AG04450 (cell line): ENCODE measurements around the gene XRCC4. TPM values are rescaled to one million over a fixed set of nuclear protein-coding genes. Genes with fewer than 3 reads are reported as not detected.

Experiments
- CTCF ChIA-PET: fragments of 300-600, 350-600 bp; formaldehyde crosslinking; extraction: SDS; loops from one replicate; lab custom pipeline; 2022; ENCODE audit warnings: antibody characterized with exemption, inconsistent platforms; lab: Charles Lee
- POLR2A ChIA-PET: fragments of 350-600 bp; formaldehyde crosslinking; extraction: SDS; loops from one replicate; lab custom pipeline; 2021; ENCODE audit warnings: antibody characterized with exemption, inconsistent platforms; lab: Yijun Ruan, JAX
- DNase-seq: peaks from one replicate; pipeline ENCODE4 v3.0.0-alpha.2; 2011; ENCODE audit warnings: low read depth, low spot score
- H3K27ac ChIP-seq: one replicate; pipeline ENCODE4 v1.5.1; 2012; ENCODE audit warnings: low read depth, low read length, control low read depth
- H3K27me3 ChIP-seq: one replicate; pipeline ENCODE4 v1.6.0; 2012; ENCODE audit warnings: low read length; ENCODE audit not compliant: control insufficient read depth, insufficient read depth
- H3K4me3 ChIP-seq: 2 replicates; pipeline ENCODE4 v1.5.1; 2011; ENCODE audit warnings: mild to moderate bottlenecking, low read depth, low read length, control low read depth
- H3K9me3 ChIP-seq: 2 replicates; pipeline ENCODE4 v1.5.1; 2012; ENCODE audit warnings: low read length; ENCODE audit not compliant: control insufficient read depth, insufficient read depth
- polyA plus RNA-seq: library from polyadenylated mRNA; depleted of rRNA; stranded (reverse); fragments of >200 nt; gene quantifications from 2 replicates; pipeline ENCODE4 v1.2.3, GENCODE V29; 2011
- TF ChIP-seq, protein P1 (sequence below): IDR thresholded peaks from 2 replicates; pipeline ENCODE4 v1.5.1; 2011; ENCODE audit warnings: low read depth, low read length, control low read depth, inconsistent platforms

XRCC4 gene
- polyA plus RNA-seq, 1 experiment, result 4.2 TPM

DNA sequence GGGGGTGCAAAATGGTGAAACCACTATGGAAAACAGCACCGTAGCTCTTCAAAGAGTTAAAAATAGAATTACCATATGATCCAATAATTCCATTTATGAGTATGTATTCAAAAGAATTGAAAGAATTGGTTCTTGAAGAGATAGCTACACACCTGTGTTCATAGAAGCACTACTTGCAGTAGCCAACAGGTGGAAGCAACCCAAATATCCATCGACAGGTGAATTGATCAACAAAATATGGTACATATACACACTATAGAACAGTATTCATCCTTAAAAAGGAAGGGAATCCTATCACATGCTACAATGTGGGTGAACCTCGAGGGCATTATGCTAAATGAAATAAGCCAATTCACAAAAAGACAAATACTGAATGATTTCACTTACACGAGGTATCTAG is 308.5 kb downstream of the XRCC4 start:
- CTCF ChIA-PET, result no interaction called here

DNA sequence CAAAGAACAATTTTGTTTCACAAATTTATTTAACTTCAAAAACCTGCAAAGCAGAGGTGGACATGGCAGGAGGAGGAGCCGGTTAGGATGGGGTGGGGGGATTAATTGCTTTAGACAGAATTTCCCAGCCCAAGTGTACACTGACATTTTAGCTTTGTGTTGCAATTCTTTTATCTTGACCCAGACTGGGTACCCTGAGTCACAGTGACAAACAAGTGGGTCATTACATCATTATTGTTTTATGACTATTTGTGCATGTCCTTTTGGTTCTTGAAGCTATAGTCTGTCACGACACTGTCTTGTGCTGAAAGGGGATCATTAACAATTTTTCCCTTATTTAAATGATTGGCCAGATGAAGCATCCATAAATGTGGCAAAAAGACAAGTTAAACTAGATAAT is 309.7 kb downstream of the XRCC4 start:
- Histone ChIP-seq H3K27ac (no peak overlapping the region), H3K9me3 (no peaks in the 10 kb centered on the region), H3K4me3 (no peak overlapping the region), H3K27me3 (no peaks in the 10 kb centered on the region)
- POLR2A ChIA-PET, result interaction anchor here (0.7 kb wide), 1 partner anchor 10 kb away, joined by 3 read pairs; no protein-coding TSS in a partner anchor
- no peak for DNase-seq
- CTCF ChIA-PET, result interaction anchor here (1.0 to 1.4 kb wide), 2 partner anchors 17 to 86 kb away, joined by 3 read pairs; no protein-coding TSS in a partner anchor
- TF ChIP-seq, protein P1, sequence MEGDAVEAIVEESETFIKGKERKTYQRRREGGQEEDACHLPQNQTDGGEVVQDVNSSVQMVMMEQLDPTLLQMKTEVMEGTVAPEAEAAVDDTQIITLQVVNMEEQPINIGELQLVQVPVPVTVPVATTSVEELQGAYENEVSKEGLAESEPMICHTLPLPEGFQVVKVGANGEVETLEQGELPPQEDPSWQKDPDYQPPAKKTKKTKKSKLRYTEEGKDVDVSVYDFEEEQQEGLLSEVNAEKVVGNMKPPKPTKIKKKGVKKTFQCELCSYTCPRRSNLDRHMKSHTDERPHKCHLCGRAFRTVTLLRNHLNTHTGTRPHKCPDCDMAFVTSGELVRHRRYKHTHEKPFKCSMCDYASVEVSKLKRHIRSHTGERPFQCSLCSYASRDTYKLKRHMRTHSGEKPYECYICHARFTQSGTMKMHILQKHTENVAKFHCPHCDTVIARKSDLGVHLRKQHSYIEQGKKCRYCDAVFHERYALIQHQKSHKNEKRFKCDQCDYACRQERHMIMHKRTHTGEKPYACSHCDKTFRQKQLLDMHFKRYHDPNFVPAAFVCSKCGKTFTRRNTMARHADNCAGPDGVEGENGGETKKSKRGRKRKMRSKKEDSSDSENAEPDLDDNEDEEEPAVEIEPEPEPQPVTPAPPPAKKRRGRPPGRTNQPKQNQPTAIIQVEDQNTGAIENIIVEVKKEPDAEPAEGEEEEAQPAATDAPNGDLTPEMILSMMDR, result no peak

More for the DNA sequence above, 308.5 kb downstream of the XRCC4 start:
- POLR2A ChIA-PET, result no interaction called here
- DNase-seq, result no peak
- Histone ChIP-seq H3K27me3 (no peaks in the 10 kb centered on the region), H3K4me3 (no peak overlapping the region), H3K9me3 (no peaks in the 10 kb centered on the region), H3K27ac (no peak overlapping the region)
- TF ChIP-seq, protein P1, result no peak

DNA sequence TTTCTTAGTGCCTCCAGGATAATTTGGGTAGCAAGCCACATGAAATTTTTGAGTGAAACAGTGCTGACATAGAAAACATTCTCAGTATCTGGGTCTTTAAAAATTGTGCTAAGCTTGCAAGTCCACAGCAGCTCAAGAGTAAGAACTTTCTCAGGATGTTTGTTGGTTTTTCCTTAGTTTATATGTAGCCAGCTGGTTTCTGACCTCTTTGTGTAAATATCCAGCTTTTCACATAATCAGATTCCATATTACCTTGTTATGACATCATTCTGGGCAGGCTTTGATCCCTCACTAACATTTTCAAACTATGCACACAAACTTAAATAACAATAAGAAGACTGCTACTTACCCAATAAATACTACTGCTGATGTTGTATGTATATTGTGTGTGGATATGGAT is 311.3 kb downstream of the XRCC4 start:
- H3K27ac ChIP-seq, result no peak overlapping the region
- H3K4me3 ChIP-seq, result no peak overlapping the region
- no peaks in the 10 kb centered on the region for H3K27me3 ChIP-seq
- TF ChIP-seq, protein P1, result no peak
- no peaks in the 10 kb centered on the region for H3K9me3 ChIP-seq
- ChIA-PET POLR2A (interaction anchor here (0.7 to 1.6 kb wide), 3 partner anchors 12 to 975 kb away, joined by 3 to 5 read pairs (median 4); partner anchors contain the start of gene VCAN), CTCF (interaction anchor here (0.6 to 1.1 kb wide), 2 partner anchors 42 to 211 kb away, joined by 3 to 4 read pairs; no protein-coding TSS in a partner anchor)
- peak; percentile 83 for DNase-seq

DNA sequence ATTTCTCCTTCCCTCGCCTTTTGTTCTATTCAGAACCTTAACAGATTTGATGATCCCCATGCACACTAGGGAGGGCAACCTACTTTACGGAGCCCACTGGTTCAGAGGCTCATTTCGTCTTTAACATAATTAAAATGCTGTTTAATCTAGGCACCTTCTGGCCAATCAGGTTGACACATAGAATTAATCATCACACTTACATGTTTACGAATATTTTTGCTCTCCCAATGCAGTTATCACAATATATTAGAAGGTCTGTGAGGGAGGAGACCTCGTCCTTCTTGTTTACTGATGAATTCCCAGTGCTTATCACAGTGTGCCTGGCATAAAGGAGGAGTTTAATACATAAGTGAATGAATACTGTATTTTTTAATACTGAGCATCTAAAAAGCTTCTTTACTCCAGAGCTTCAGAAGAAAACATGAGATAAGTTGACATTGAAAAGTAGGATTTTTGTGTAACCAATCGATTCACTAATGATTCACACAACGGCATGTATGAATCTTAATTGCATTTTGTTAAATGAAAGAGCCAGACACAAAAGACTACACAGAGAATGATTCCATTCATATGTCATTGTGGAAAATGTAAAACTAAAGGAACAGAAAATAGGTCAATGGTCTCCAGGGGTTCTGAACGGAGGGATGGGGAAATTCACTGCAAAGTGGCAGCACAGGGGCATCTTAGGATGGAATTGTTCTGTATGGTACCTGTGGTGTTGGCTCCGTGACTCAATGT is 315.6 kb downstream of the XRCC4 start:
- POLR2A ChIA-PET, result no interaction called here
- DNase-seq, result no peak
- Histone ChIP-seq H3K4me3 (no peak overlapping the region), H3K27me3 (no peaks in the 10 kb centered on the region), H3K27ac (no peak overlapping the region), H3K9me3 (no peaks in the 10 kb centered on the region)
- TF ChIP-seq, protein P1, result no peak
- CTCF ChIA-PET, result no interaction called here

DNA sequence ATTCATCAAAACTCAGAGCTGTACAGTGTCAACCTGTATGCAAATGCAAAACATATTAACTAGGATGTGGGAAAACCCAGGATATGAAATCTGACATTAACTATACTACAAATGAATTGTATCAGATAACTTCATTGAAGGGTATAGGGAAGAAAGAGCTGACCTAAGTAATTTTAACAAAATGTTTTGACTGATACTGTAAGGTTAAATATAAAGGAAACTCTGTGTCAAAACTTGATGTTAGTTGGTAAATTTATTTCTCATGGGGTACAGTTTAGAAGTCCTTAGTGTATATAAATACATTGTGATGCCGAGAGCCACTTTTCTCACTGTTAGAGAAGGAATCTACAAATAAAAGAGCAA is 316.1 kb downstream of the XRCC4 start:
- H3K4me3 ChIP-seq, result no peak overlapping the region
- H3K27me3 ChIP-seq, result no peaks in the 10 kb centered on the region
- no peaks in the 10 kb centered on the region for H3K9me3 ChIP-seq
- no peak for DNase-seq
- TF ChIP-seq, protein P1, result no peak
- ChIA-PET POLR2A (no interaction called here), CTCF (no interaction called here)
- H3K27ac ChIP-seq, result no peak overlapping the region
